Activated CD4-positive, CD25-positive, alpha-beta regulatory T cell (primary cell): ENCODE results near the gene ISCA2.

Source experiments
- DNase-seq, 4 experiments: peaks; one replicate each; lab custom pipeline; 2025; lab: John Stamatoyannopoulos, UW

The ISCA2 gene

GRCh38 chr14:74482571-74482970 is 11.0 kb upstream of the ISCA2 start:
- no peak for DNase-seq

- no peak for DNase-seq
Observed at GRCh38 chr14:74483321-74483720, 10.2 kb upstream of the ISCA2 start.

- no peak for DNase-seq
Observed at GRCh38 chr14:74486164-74486563, 7.4 kb upstream of the ISCA2 start.

- no peak for DNase-seq
Observed at GRCh38 chr14:74488786-74489397, 4.7 kb upstream of the ISCA2 start.

GRCh38 chr14:74490486-74490885 is 3.1 kb upstream of the ISCA2 start:
- no peak for DNase-seq

GRCh38 chr14:74491956-74492775 is 1.4 kb upstream of the ISCA2 start:
- DNase-seq, result no peak

GRCh38 chr14:74492776-74493342 is 706 bp upstream of the ISCA2 start, which contains the start of gene NPC2:
Gene NPC2 (minus strand): TSS chr14:74493305. CDS start chr14:74493274, 31 bp downstream.
- DNase-seq, result no peak

GRCh38 chr14:74495356-74495755 is 1.8 kb downstream of the ISCA2 start:
- no peak for DNase-seq

- DNase-seq, result no peak
Observed at GRCh38 chr14:74500417-74501134, 7.0 kb downstream of the ISCA2 start.

- no peak for DNase-seq
Observed at GRCh38 chr14:74501135-74501614, 7.6 kb downstream of the ISCA2 start.

- DNase-seq, result no peak
Observed at GRCh38 chr14:74501691-74502090, 8.1 kb downstream of the ISCA2 start.

- no peak for DNase-seq
Observed at GRCh38 chr14:74502236-74503019, 8.9 kb downstream of the ISCA2 start.

GRCh38 chr14:74503291-74503937 is 9.8 kb downstream of the ISCA2 start:
- no peak for DNase-seq

- no peak for DNase-seq
Observed at GRCh38 chr14:74503938-74504335, 10.4 kb downstream of the ISCA2 start.

- no peak for DNase-seq
Observed at GRCh38 chr14:74504412-74504811, 10.8 kb downstream of the ISCA2 start.

- DNase-seq, result no peak
Observed at GRCh38 chr14:74504874-74505720, 11.5 kb downstream of the ISCA2 start.

GRCh38 chr14:74505831-74506230 is 12.3 kb downstream of the ISCA2 start:
- no peak for DNase-seq

- no peak for DNase-seq
Observed at GRCh38 chr14:74506411-74506851, 12.9 kb downstream of the ISCA2 start.

GRCh38 chr14:74507085-74507484 is 13.5 kb downstream of the ISCA2 start:
- DNase-seq, result no peak

GRCh38 chr14:74507840-74508239 is 14.3 kb downstream of the ISCA2 start:
- DNase-seq, result no peak
